ENCODE measurements around the gene FAM237A.

FAM237A gene

DNA sequence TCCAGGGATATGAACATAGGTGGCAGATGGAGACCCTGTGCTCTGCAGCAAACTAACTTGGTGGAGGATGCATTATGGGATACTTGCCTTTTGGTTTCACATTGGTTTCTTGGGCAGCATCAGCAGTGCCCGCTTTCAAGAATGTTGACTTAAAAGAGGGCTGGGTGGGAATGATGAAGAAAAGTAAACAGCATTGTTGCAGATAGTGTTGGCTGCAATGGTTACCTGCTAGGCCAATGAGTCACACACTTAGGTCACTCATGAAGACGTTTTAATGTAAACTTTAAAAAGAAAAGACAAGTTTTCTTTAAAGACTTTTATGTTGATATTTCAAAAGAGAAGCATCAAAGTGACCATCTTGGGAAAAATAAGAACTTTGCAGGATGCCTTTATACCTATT is 26.1 kb upstream of the FAM237A start:
- H3K4me2 ChIP-seq (ENCODE audit: low read length) = no peak overlapping the region
- H3K4ac ChIP-seq (ENCODE audit: low read depth, low read length) = no peak overlapping the region
- no peak overlapping the region for H2AK5ac ChIP-seq (ENCODE audit: low read length)
- H3K27me3 ChIP-seq (ENCODE audit: insufficient read depth, low read length) = no peaks in the 10 kb centered on the region
- DNase-seq = no peak
- WGBS (ENCODE audit: extremely low coverage, insufficient coverage, insufficient read length) = no CpG with 5 or more reads among the region's 2 CpGs
- H3K79me2 ChIP-seq (ENCODE audit: control insufficient read depth, insufficient read depth, low read length, poor library complexity) = no peaks in the 10 kb centered on the region
- no peak overlapping the region for H3K23ac ChIP-seq (ENCODE audit: low read length)
- H2BK12ac ChIP-seq (ENCODE audit: low read length) = no peak overlapping the region
- H3K27ac ChIP-seq (ENCODE audit: low read depth, low read length) = no peak overlapping the region
- H3K9ac ChIP-seq (ENCODE audit: low read length) = no peak overlapping the region
- H4K8ac ChIP-seq (ENCODE audit: low read depth, low read length) = no peak overlapping the region
- H4K91ac ChIP-seq (ENCODE audit: low read depth, low read length) = no peak overlapping the region
- H3K14ac ChIP-seq (ENCODE audit: low read length) = no peak overlapping the region
- no peak overlapping the region for H2BK5ac ChIP-seq (ENCODE audit: low read depth, low read length, poor library complexity)
- no peak overlapping the region for H3K18ac ChIP-seq (ENCODE audit: low read length)
- H4K12ac ChIP-seq (ENCODE audit: low read depth, low read length) = no peak overlapping the region
- no peaks in the 10 kb centered on the region for H3K79me1 ChIP-seq (ENCODE audit: low read length)
- no peaks in the 10 kb centered on the region for H3K9me3 ChIP-seq (ENCODE audit: insufficient read depth, low read depth, low read length)
- no peak overlapping the region for H2BK120ac ChIP-seq (ENCODE audit: insufficient read depth, low read length, poor library complexity)
- no peak overlapping the region for H2AFZ ChIP-seq (ENCODE audit: insufficient read depth, low read length, poor library complexity)
- no peaks in the 10 kb centered on the region for H3K36me3 ChIP-seq (ENCODE audit: control insufficient read depth in 1 of 2, insufficient read depth in 2 of 2, low read length in 2 of 2)
- no peaks in the 10 kb centered on the region for H3K4me1 ChIP-seq (ENCODE audit: control insufficient read depth in 1 of 2, insufficient read depth in 2 of 2, low read length in 2 of 2)
- H3K4me3 ChIP-seq (ENCODE audit: low read depth, low read length) = no peak overlapping the region

DNA sequence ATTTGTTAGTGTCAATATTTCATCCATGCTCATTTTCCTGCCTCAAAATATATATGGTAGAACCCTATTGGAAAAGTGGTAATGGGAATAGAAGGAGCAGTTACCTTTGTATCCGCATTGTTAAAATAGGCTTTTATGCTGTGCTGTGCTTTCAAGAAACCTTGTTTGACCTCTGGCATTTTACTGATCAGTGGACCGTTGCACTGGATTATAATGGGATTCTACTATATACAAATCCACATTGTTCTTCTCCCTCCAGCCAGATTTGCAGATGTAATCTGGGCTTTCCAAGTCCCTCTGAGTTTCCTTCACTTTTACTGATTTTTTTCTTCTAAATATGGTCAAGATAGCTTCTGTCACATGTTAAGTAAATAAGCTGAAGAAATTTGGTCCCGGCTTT is 23.3 kb upstream of the FAM237A start:
- no peaks in the 10 kb centered on the region for H3K4me1 ChIP-seq (ENCODE audit: control insufficient read depth in 1 of 2, insufficient read depth in 2 of 2, low read length in 2 of 2)
- no peak overlapping the region for H3K4ac ChIP-seq (ENCODE audit: low read depth, low read length)
- DNase-seq = no peak
- H3K4me3 ChIP-seq (ENCODE audit: low read depth, low read length) = no peak overlapping the region
- H3K79me1 ChIP-seq (ENCODE audit: low read length) = no peaks in the 10 kb centered on the region
- no peak overlapping the region for H2AFZ ChIP-seq (ENCODE audit: insufficient read depth, low read length, poor library complexity)
- no peaks in the 10 kb centered on the region for H3K27me3 ChIP-seq (ENCODE audit: insufficient read depth, low read length)
- H2AK5ac ChIP-seq (ENCODE audit: low read length) = no peak overlapping the region
- H2BK12ac ChIP-seq (ENCODE audit: low read length) = no peak overlapping the region
- H3K36me3 ChIP-seq (ENCODE audit: control insufficient read depth in 1 of 2, insufficient read depth in 2 of 2, low read length in 2 of 2) = no peaks in the 10 kb centered on the region
- no peak overlapping the region for H4K91ac ChIP-seq (ENCODE audit: low read depth, low read length)
- H3K27ac ChIP-seq (ENCODE audit: low read depth, low read length) = no peak overlapping the region
- H3K23ac ChIP-seq (ENCODE audit: low read length) = no peak overlapping the region
- no peak overlapping the region for H3K18ac ChIP-seq (ENCODE audit: low read length)
- H2BK120ac ChIP-seq (ENCODE audit: insufficient read depth, low read length, poor library complexity) = no peak overlapping the region
- no peak overlapping the region for H3K4me2 ChIP-seq (ENCODE audit: low read length)
- H2BK5ac ChIP-seq (ENCODE audit: low read depth, low read length, poor library complexity) = no peak overlapping the region
- no CpG with 5 or more reads among the region's 3 CpGs for WGBS (ENCODE audit: extremely low coverage, insufficient coverage, insufficient read length)
- H3K9me3 ChIP-seq (ENCODE audit: insufficient read depth, low read depth, low read length) = no peaks in the 10 kb centered on the region
- H4K12ac ChIP-seq (ENCODE audit: low read depth, low read length) = no peak overlapping the region
- H3K14ac ChIP-seq (ENCODE audit: low read length) = no peak overlapping the region
- no peak overlapping the region for H3K9ac ChIP-seq (ENCODE audit: low read length)
- no peaks in the 10 kb centered on the region for H3K79me2 ChIP-seq (ENCODE audit: control insufficient read depth, insufficient read depth, low read length, poor library complexity)
- H4K8ac ChIP-seq (ENCODE audit: low read depth, low read length) = no peak overlapping the region

DNA sequence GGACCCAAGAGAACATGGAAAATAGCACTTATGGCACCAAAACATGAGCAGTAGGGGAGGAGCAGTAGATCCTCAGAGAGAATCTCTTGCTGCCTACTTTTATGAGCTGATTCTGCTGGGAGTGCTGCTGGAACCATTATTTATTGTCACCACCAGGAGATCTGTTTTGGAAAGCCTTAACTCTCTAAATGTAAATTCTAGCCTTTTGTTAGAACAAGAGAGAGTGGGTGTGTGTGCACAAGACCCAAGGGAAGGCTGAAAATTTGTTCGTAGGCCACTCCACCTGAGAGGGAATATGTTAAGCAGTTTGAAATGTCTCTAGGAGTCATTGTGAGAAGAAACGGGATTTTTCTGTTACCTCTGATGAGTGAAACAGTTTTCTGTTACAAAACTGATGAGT is 16.2 kb upstream of the FAM237A start:
- no peak overlapping the region for H4K12ac ChIP-seq (ENCODE audit: low read depth, low read length)
- peaks cover 1% of the 10 kb centered on the region for H3K9me3 ChIP-seq (ENCODE audit: insufficient read depth, low read depth, low read length)
- no peak overlapping the region for H4K91ac ChIP-seq (ENCODE audit: low read depth, low read length)
- H3K23ac ChIP-seq (ENCODE audit: low read length) = no peak overlapping the region
- H2AK5ac ChIP-seq (ENCODE audit: low read length) = no peak overlapping the region
- no peak overlapping the region for H2BK12ac ChIP-seq (ENCODE audit: low read length)
- no peak overlapping the region for H3K9ac ChIP-seq (ENCODE audit: low read length)
- no peak overlapping the region for H3K4me2 ChIP-seq (ENCODE audit: low read length)
- no peak overlapping the region for H3K18ac ChIP-seq (ENCODE audit: low read length)
- H2BK5ac ChIP-seq (ENCODE audit: low read depth, low read length, poor library complexity) = no peak overlapping the region
- no peak overlapping the region for H2AFZ ChIP-seq (ENCODE audit: insufficient read depth, low read length, poor library complexity)
- WGBS (ENCODE audit: extremely low coverage, insufficient coverage, insufficient read length) = no CpG with 5 or more reads among the region's 2 CpGs
- DNase-seq = no peak
- H3K4ac ChIP-seq (ENCODE audit: low read depth, low read length) = no peak overlapping the region
- H4K8ac ChIP-seq (ENCODE audit: low read depth, low read length) = no peak overlapping the region
- H2BK120ac ChIP-seq (ENCODE audit: insufficient read depth, low read length, poor library complexity) = no peak overlapping the region
- H3K36me3 ChIP-seq (ENCODE audit: control insufficient read depth in 1 of 2, insufficient read depth in 2 of 2, low read length in 2 of 2) = no peaks in the 10 kb centered on the region
- H3K4me3 ChIP-seq (ENCODE audit: low read depth, low read length) = no peak overlapping the region
- no peaks in the 10 kb centered on the region for H3K79me2 ChIP-seq (ENCODE audit: control insufficient read depth, insufficient read depth, low read length, poor library complexity)
- no peaks in the 10 kb centered on the region for H3K27me3 ChIP-seq (ENCODE audit: insufficient read depth, low read length)
- no peak overlapping the region for H3K14ac ChIP-seq (ENCODE audit: low read length)
- H3K4me1 ChIP-seq (ENCODE audit: control insufficient read depth in 1 of 2, insufficient read depth in 2 of 2, low read length in 2 of 2) = no peaks in the 10 kb centered on the region
- H3K27ac ChIP-seq (ENCODE audit: low read depth, low read length) = no peak overlapping the region
- no peaks in the 10 kb centered on the region for H3K79me1 ChIP-seq (ENCODE audit: low read length)

DNA sequence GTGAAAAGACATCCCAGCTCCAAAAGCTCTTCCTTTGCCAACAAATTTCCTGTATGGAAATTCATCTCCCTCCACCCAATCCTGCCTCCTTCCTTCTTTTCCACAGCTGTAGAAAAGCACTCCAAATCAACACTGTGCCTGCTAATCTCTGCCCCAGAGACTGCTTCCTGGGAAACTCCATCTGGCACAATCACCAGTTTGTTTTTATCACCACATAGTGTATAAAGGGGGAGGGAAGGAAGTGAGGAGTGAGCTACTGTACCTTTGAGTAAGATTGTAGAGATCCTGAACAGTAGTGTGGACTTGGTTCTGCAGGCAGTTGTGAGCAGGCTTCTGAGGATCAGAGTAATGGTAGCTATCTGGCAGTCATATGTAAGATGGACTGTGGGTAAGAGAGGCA is 14.7 kb upstream of the FAM237A start:
- no peaks in the 10 kb centered on the region for H3K36me3 ChIP-seq (ENCODE audit: control insufficient read depth in 1 of 2, insufficient read depth in 2 of 2, low read length in 2 of 2)
- H3K27me3 ChIP-seq (ENCODE audit: insufficient read depth, low read length) = no peaks in the 10 kb centered on the region
- no peak overlapping the region for H2AK5ac ChIP-seq (ENCODE audit: low read length)
- H4K91ac ChIP-seq (ENCODE audit: low read depth, low read length) = no peak overlapping the region
- no peak overlapping the region for H3K18ac ChIP-seq (ENCODE audit: low read length)
- H3K4me1 ChIP-seq (ENCODE audit: control insufficient read depth in 1 of 2, insufficient read depth in 2 of 2, low read length in 2 of 2) = no peaks in the 10 kb centered on the region
- no peak overlapping the region for H2BK120ac ChIP-seq (ENCODE audit: insufficient read depth, low read length, poor library complexity)
- no peak overlapping the region for H4K8ac ChIP-seq (ENCODE audit: low read depth, low read length)
- H3K79me1 ChIP-seq (ENCODE audit: low read length) = no peaks in the 10 kb centered on the region
- no peak overlapping the region for H2BK12ac ChIP-seq (ENCODE audit: low read length)
- H3K27ac ChIP-seq (ENCODE audit: low read depth, low read length) = no peak overlapping the region
- H2AFZ ChIP-seq (ENCODE audit: insufficient read depth, low read length, poor library complexity) = no peak overlapping the region
- H3K14ac ChIP-seq (ENCODE audit: low read length) = no peak overlapping the region
- H3K4me2 ChIP-seq (ENCODE audit: low read length) = no peak overlapping the region
- no peak overlapping the region for H3K4me3 ChIP-seq (ENCODE audit: low read depth, low read length)
- H3K23ac ChIP-seq (ENCODE audit: low read length) = no peak overlapping the region
- peaks cover 1% of the 10 kb centered on the region for H3K9me3 ChIP-seq (ENCODE audit: insufficient read depth, low read depth, low read length)
- no peak overlapping the region for H3K9ac ChIP-seq (ENCODE audit: low read length)
- H3K79me2 ChIP-seq (ENCODE audit: control insufficient read depth, insufficient read depth, low read length, poor library complexity) = no peaks in the 10 kb centered on the region
- no peak overlapping the region for H3K4ac ChIP-seq (ENCODE audit: low read depth, low read length)
- no peak overlapping the region for H2BK5ac ChIP-seq (ENCODE audit: low read depth, low read length, poor library complexity)
- DNase-seq = no peak
- no peak overlapping the region for H4K12ac ChIP-seq (ENCODE audit: low read depth, low read length)

DNA sequence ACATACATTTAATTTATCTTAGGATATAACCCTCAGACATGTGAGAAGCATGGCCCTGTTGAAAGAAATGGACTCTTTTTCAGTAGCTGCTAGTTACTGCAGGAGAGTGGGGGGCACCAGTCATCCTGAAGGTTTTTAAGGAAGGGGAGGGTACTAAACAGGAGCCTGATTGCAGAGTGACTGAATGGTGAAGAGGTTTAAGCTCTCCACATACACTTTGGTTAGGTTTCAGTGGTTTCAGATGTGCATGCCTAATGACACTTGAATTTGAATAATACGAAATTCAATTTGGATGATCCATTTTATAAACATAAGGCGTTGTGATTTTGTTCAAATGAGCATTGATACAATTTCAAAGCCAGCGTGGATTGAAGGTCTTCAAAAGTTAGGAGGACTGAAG is 10.9 kb upstream of the FAM237A start:
- no CpG with 5 or more reads among the region's 3 CpGs for WGBS (ENCODE audit: extremely low coverage, insufficient coverage, insufficient read length)
- Histone ChIP-seq H3K4me1 (ENCODE audit: control insufficient read depth in 1 of 2, insufficient read depth in 2 of 2, low read length in 2 of 2) (no peaks in the 10 kb centered on the region), H2BK12ac (ENCODE audit: low read length) (no peak overlapping the region)

More for the DNA sequence above, 10.9 kb upstream of the FAM237A start:
- Histone ChIP-seq H3K79me1 (ENCODE audit: low read length) (no peaks in the 10 kb centered on the region), H3K14ac (ENCODE audit: low read length) (no peak overlapping the region), H3K4me2 (ENCODE audit: low read length) (no peak overlapping the region), H2BK120ac (ENCODE audit: insufficient read depth, low read length, poor library complexity) (no peak overlapping the region), H3K23ac (ENCODE audit: low read length) (no peak overlapping the region), H2AFZ (ENCODE audit: insufficient read depth, low read length, poor library complexity) (no peak overlapping the region), H2AK5ac (ENCODE audit: low read length) (no peak overlapping the region), H3K4me3 (ENCODE audit: low read depth, low read length) (no peak overlapping the region), H4K12ac (ENCODE audit: low read depth, low read length) (no peak overlapping the region), H3K9ac (ENCODE audit: low read length) (no peak overlapping the region), H3K9me3 (ENCODE audit: insufficient read depth, low read depth, low read length) (peaks cover 1% of the 10 kb centered on the region), H3K4ac (ENCODE audit: low read depth, low read length) (no peak overlapping the region), H3K27me3 (ENCODE audit: insufficient read depth, low read length) (no peaks in the 10 kb centered on the region), H2BK5ac (ENCODE audit: low read depth, low read length, poor library complexity) (no peak overlapping the region), H3K18ac (ENCODE audit: low read length) (no peak overlapping the region), H4K8ac (ENCODE audit: low read depth, low read length) (no peak overlapping the region), H3K27ac (ENCODE audit: low read depth, low read length) (no peak overlapping the region), H3K79me2 (ENCODE audit: control insufficient read depth, insufficient read depth, low read length, poor library complexity) (no peaks in the 10 kb centered on the region), H4K91ac (ENCODE audit: low read depth, low read length) (no peak overlapping the region), H3K36me3 (ENCODE audit: control insufficient read depth in 1 of 2, insufficient read depth in 2 of 2, low read length in 2 of 2) (no peaks in the 10 kb centered on the region)
- no peak for DNase-seq
